ENCODE measurements around the gene ASIC3. TPM values are rescaled to one million over a fixed set of nuclear protein-coding genes. Genes with fewer than 3 reads are reported as not detected.

ASIC3 gene
- total and polyA plus RNA-seq, 2 of the 8 experiments (the other 6 are each of a cell fraction or from before 2014, with no cell fraction given) = 1.6 to 1.9 TPM

- H3K4ac ChIP-seq (replicated peaks; ENCODE audit: insufficient read length, low read depth, low read length) = no peak overlapping the region
- H2BK5ac ChIP-seq (ENCODE audit: low read depth, low read length) = no peak overlapping the region
- no peak overlapping the region for H2AFZ ChIP-seq (ENCODE audit: low read length)
- no peak overlapping the region for H3K18ac ChIP-seq (ENCODE audit: extremely low read depth, low read length)
- H3K23me2 ChIP-seq (ENCODE audit: low read depth, low read length) = peaks cover 21% of the 10 kb centered on the region
- FAIRE-seq = no peak
- peaks cover 9 to 32% (median 23%) of the 10 kb centered on the region in 4 experiments for H3K4me1 ChIP-seq (replicated peaks in 1 of 4; ENCODE audit: control insufficient read depth in 3 of 4, insufficient read depth in 4 of 4, low read length in 3 of 4)
- TF ChIP-seq SIRT6 (IDR thresholded peaks at IDR 0.05; ENCODE audit: low read length) (no peak), ATF3 (IDR thresholded peaks at IDR 0.05; ENCODE audit: insufficient read depth, low read depth, low read length) (no peak), SIX5 (IDR thresholded peaks at IDR 0.05; ENCODE audit: low read depth, low read length) (no peak), YY1 (IDR thresholded peaks at IDR 0.05; ENCODE audit: low read depth, low read length) (no peak), USF2 (IDR thresholded peaks at IDR 0.05; ENCODE audit: low read length) (no peak), SUZ12 (IDR thresholded peaks at IDR 0.05; ENCODE audit: low read length) (no peak), ZNF274 (IDR thresholded peaks at IDR 0.05; ENCODE audit: borderline replicate concordance, extremely low read depth, low read length) (no peak), FOSL1 (IDR thresholded peaks at IDR 0.05; ENCODE audit: insufficient read depth, low read depth, low read length) (no peak), TAF1 (IDR thresholded peaks at IDR 0.05; ENCODE audit: low read depth, low read length) (no peak), E2F6 (IDR thresholded peaks at IDR 0.05) (no peak)
- WGBS, 2 experiments (ENCODE audit: extremely low coverage in 1 of 2, insufficient coverage in 1 of 2, insufficient read length in 1 of 2, insufficient replicate concordance in 2 of 2, low coverage in 1 of 2, low lambda C conversion rate in 2 of 2, missing lambda C conversion rate in 1 of 2) = 81% methylated on average over 6 of the region's 6 CpGs; no CpG with 5 or more reads in 1 of the 2 experiments
- no peak overlapping the region for H2BK120ac ChIP-seq (replicated peaks; ENCODE audit: low read depth, low read length)
- ChIA-PET CTCF (ENCODE audit: partially characterized antibody) (interaction anchor here (0.9 to 9.7 kb wide), 12 partner anchors 11 to 57 kb away, joined by 3 to 88 read pairs (median 6); no protein-coding TSS in a partner anchor), POLR2A (ENCODE audit: partially characterized antibody) (interaction anchor here (1.2 to 2.2 kb wide), 2 partner anchors 9 to 28 kb away, joined by 4 to 7 read pairs; partner anchors contain the start of gene ABCB8)
- H3K27me3 ChIP-seq (replicated peaks in 1 of 4; ENCODE audit: control insufficient read depth in 3 of 4, extremely low read depth in 1 of 4, insufficient read depth in 3 of 4, low read length in 3 of 4) = peaks cover 0 to 21% (median 7%) of the 10 kb centered on the region in 4 experiments; a peak in 5 of 7 replicates
- no peak overlapping the region for H3K9ac ChIP-seq (replicated peaks in 1 of 4; ENCODE audit: extremely low read depth in 1 of 4, low read depth in 3 of 4, low read length in 3 of 4)
- no peak overlapping the region for H2BK15ac ChIP-seq (ENCODE audit: low read length)
- no peak overlapping the region for H2BK20ac ChIP-seq (ENCODE audit: low read length)
- H3K23ac ChIP-seq (ENCODE audit: insufficient read length) = no peak overlapping the region
- H3K56ac ChIP-seq (replicated peaks; ENCODE audit: insufficient read length, low read depth, low read length) = no peak overlapping the region
- H3K14ac ChIP-seq (ENCODE audit: insufficient read length) = no peak overlapping the region
- H3K4me3 ChIP-seq (ENCODE audit: extremely low read depth in 1 of 4, insufficient read depth in 2 of 4, low read depth in 3 of 4, low read length in 4 of 4) = peak overlapping the region in 1 of 4 experiments; percentile 91; a peak in 1 of 8 replicates
- no peaks in the 10 kb centered on the region for H3K79me2 ChIP-seq (ENCODE audit: control insufficient read depth in 1 of 2, insufficient read depth in 2 of 2, low read length in 2 of 2)
- peaks cover 0 to 12% of the 10 kb centered on the region in 2 experiments for H4K20me1 ChIP-seq (replicated peaks in 1 of 2; ENCODE audit: control insufficient read depth in 1 of 2, insufficient read depth in 2 of 2, low read length in 2 of 2)
- H3K36me3 ChIP-seq (ENCODE audit: control insufficient read depth in 2 of 4, insufficient read depth in 4 of 4, low read length in 3 of 4) = no peaks in the 10 kb centered on the region
- no peak overlapping the region for H3K27ac ChIP-seq (ENCODE audit: low read depth, low read length)
- no peaks in the 10 kb centered on the region for H3K9me3 ChIP-seq (ENCODE audit: insufficient read depth in 2 of 2, low read depth in 1 of 2, low read length in 1 of 2)
- H3K4me2 ChIP-seq (ENCODE audit: insufficient read depth in 1 of 2, low read depth in 2 of 2, low read length in 2 of 2) = peak overlapping the region; percentile 86 to 98; a peak in 3 of 4 replicates
- DNase-seq (ENCODE audit: low read depth in 1 of 2, low spot score in 2 of 2) = no peak
- no peak overlapping the region for H2AK5ac ChIP-seq (ENCODE audit: low read depth, low read length)
- no peak overlapping the region for H4K91ac ChIP-seq (replicated peaks; ENCODE audit: insufficient read length, low read length)
- H4K8ac ChIP-seq (ENCODE audit: extremely low read depth, insufficient read depth, low read length) = no peak overlapping the region; the same call in 1 of the 2 replicates
- no peak overlapping the region for H4K5ac ChIP-seq (ENCODE audit: insufficient read length, low read depth, low read length)
- 0 out of 2 replicates have a peak, but pooled peaks cover 3% of the 10 kb centered on the region for H3K79me1 ChIP-seq (ENCODE audit: low read depth, low read length)
- no peak overlapping the region for H2BK12ac ChIP-seq (ENCODE audit: low read depth, low read length)
These were observed 7.9 kb downstream of the ASIC3 start for GRCh38 chr7:151056283-151056665.
